Endometrial microvascular endothelial cells (primary cell): ENCODE measurements around the gene USP3. TPM values are rescaled to one million over a fixed set of nuclear protein-coding genes. Genes with fewer than 3 reads are reported as not detected.
"Not testable (repeated sequence)": the region's sequence is repeated elsewhere in the genome, so short reads cannot be mapped to it uniquely, and the experiment has no call there.

Experiments used
- in situ Hi-C: cut with HindIII; loops from 2 replicates; pipeline ENCODE4 v1.10.0; 2017; ENCODE audit warnings: low sequenced_read_pairs, low pct_unique_long_range_greater_than_20kb; ENCODE audit errors: inconsistent ontology term
- total RNA-seq: library from RNA; depleted of rRNA; stranded (reverse); fragments of >200 nt; gene quantifications from one replicate; pipeline ENCODE4 v1.2.3, GENCODE V29; 2015; ENCODE audit errors: inconsistent ontology term

The USP3 gene
- total RNA-seq, 1 donor from 2014 or later: 35.1 TPM

- in situ Hi-C loops: no loop called here
Observed at GRCh38 chr15:63473999-63474809, 30.2 kb upstream of the USP3 start.

- in situ Hi-C loops: no loop called here
Observed at GRCh38 chr15:63474810-63475316, 29.5 kb upstream of the USP3 start.

GRCh38 chr15:63475707-63476106 lies 28.7 kb upstream of the USP3 start:
- in situ Hi-C loops: no loop called here

- in situ Hi-C loops: no loop called here
Observed at GRCh38 chr15:63476229-63476632, 28.2 kb upstream of the USP3 start.

- in situ Hi-C loops: no loop called here
Observed at GRCh38 chr15:63478243-63478642, 26.1 kb upstream of the USP3 start.

- in situ Hi-C loops: no loop called here
Observed at GRCh38 chr15:63480441-63480821, 24.0 kb upstream of the USP3 start.

- in situ Hi-C loops: no loop called here
Observed at GRCh38 chr15:63481105-63481810, 23.1 kb upstream of the USP3 start.

GRCh38 chr15:63482874-63483323 lies 21.5 kb upstream of the USP3 start:
- in situ Hi-C loops: no loop called here

GRCh38 chr15:63483521-63484371 lies 20.6 kb upstream of the USP3 start:
- in situ Hi-C loops: no loop called here

- in situ Hi-C loops: no loop called here
Observed at GRCh38 chr15:63484433-63485186, 19.8 kb upstream of the USP3 start.

GRCh38 chr15:63487076-63487757 lies 17.2 kb upstream of the USP3 start:
- in situ Hi-C loops: no loop called here

GRCh38 chr15:63487758-63488397 lies 16.5 kb upstream of the USP3 start:
- in situ Hi-C loops: not testable (repeated sequence)

- in situ Hi-C loops: no loop called here
Observed at GRCh38 chr15:63488398-63488960, 15.9 kb upstream of the USP3 start.

GRCh38 chr15:63489352-63489751 lies 15.0 kb upstream of the USP3 start:
- in situ Hi-C loops: no loop called here

- in situ Hi-C loops: no loop called here
Observed at GRCh38 chr15:63490345-63491034, 13.9 kb upstream of the USP3 start.

- in situ Hi-C loops: no loop called here
Observed at GRCh38 chr15:63491116-63491827, 13.1 kb upstream of the USP3 start.
